ENCODE measurements around the gene NTSR1. TPM values are rescaled to one million over a fixed set of nuclear protein-coding genes. Genes with fewer than 3 reads are reported as not detected.

Gene NTSR1
- total RNA-seq, 4 donors from 2014 or later: 0.67 TPM; not detected in 3

GRCh38 chr20:62707921-62708521 is 615 bp upstream of the NTSR1 start:
- H3K36me3 ChIP-seq: no peaks in the 10 kb centered on the region
- H3K9me3 ChIP-seq: no peaks in the 10 kb centered on the region
- H3K27me3 ChIP-seq: peaks cover 17% of the 10 kb centered on the region
- no peak overlapping the region for H3K4me3 ChIP-seq (replicated peaks in 1 of 3)
- no peak for TF ChIP-seq POLR2A (IDR thresholded peaks at IDR 0.05)
- TF ChIP-seq CTCF (IDR thresholded peaks at IDR 0.05): no peak
- H3K4me1 ChIP-seq: peaks cover 0 to 4% of the 10 kb centered on the region in 2 donors
- H3K27ac ChIP-seq: no peak overlapping the region
- DNase-seq: no peak
- intact Hi-C loops (cut with DNase I): no loop called here
- WGBS, 2 donors: 4 to 8% methylated on average over 14 to 19 of the region's 20 CpGs

GRCh38 chr20:62709537-62709905 is 885 bp downstream of the NTSR1 start:
- intact Hi-C loops (cut with DNase I): no loop called here
- Histone ChIP-seq H3K36me3 (no peaks in the 10 kb centered on the region), H3K4me3 (replicated peaks in 1 of 3) (no peak overlapping the region), H3K27me3 (peaks cover 17% of the 10 kb centered on the region), H3K4me1 (peaks cover 0 to 3% of the 10 kb centered on the region in 2 donors), H3K9me3 (no peaks in the 10 kb centered on the region), H3K27ac (no peak overlapping the region)
- TF ChIP-seq POLR2A (IDR thresholded peaks at IDR 0.05) (no peak), CTCF (IDR thresholded peaks at IDR 0.05) (no peak)
- 79 to 90% methylated on average over 6 to 28 of the region's 30 CpGs for WGBS, 2 donors
- no peak for DNase-seq

- Histone ChIP-seq H3K27ac (no peak overlapping the region), H3K4me3 (replicated peaks in 1 of 3) (no peak overlapping the region), H3K4me1 (no peaks in the 10 kb centered on the region), H3K27me3 (peaks cover 17% of the 10 kb centered on the region), H3K9me3 (no peaks in the 10 kb centered on the region), H3K36me3 (no peaks in the 10 kb centered on the region)
- WGBS, 2 donors: 77 to 80% methylated on average over 20 of the region's 20 CpGs
- intact Hi-C loops (cut with DNase I): no loop called here
- no peak for DNase-seq
- TF ChIP-seq POLR2A (IDR thresholded peaks at IDR 0.05) (no peak), CTCF (IDR thresholded peaks at IDR 0.05) (no peak)
These were observed 1.7 kb downstream of the NTSR1 start for GRCh38 chr20:62710221-62710885.

- Histone ChIP-seq H3K9me3 (no peaks in the 10 kb centered on the region), H3K4me1 (no peaks in the 10 kb centered on the region), H3K27me3 (peaks cover 17% of the 10 kb centered on the region), H3K27ac (no peak overlapping the region), H3K4me3 (replicated peaks in 1 of 3) (no peak overlapping the region), H3K36me3 (no peaks in the 10 kb centered on the region)
- DNase-seq: no peak
- TF ChIP-seq CTCF (IDR thresholded peaks at IDR 0.05) (no peak), POLR2A (IDR thresholded peaks at IDR 0.05) (no peak)
- intact Hi-C loops (cut with DNase I): no loop called here
- 49 to 55% methylated on average over 11 to 18 of the region's 23 CpGs for WGBS, 2 donors
These were observed 2.5 kb downstream of the NTSR1 start for GRCh38 chr20:62710886-62711702.

- intact Hi-C loops (cut with DNase I): no loop called here
- H3K27me3 ChIP-seq: peaks cover 17% of the 10 kb centered on the region
- DNase-seq: no peak
- TF ChIP-seq CTCF (IDR thresholded peaks at IDR 0.05) (no peak), POLR2A (IDR thresholded peaks at IDR 0.05) (no peak)
- WGBS, 2 donors: 60 to 61% methylated on average over 6 to 23 of the region's 23 CpGs
- no peak overlapping the region for H3K27ac ChIP-seq
- no peaks in the 10 kb centered on the region for H3K36me3 ChIP-seq
- no peaks in the 10 kb centered on the region for H3K4me1 ChIP-seq
- no peaks in the 10 kb centered on the region for H3K9me3 ChIP-seq
- H3K4me3 ChIP-seq (replicated peaks in 1 of 3): no peak overlapping the region
These were observed 3.1 kb downstream of the NTSR1 start for GRCh38 chr20:62711703-62712101.
